Parathyroid adenoma (tissue), 2 donors: ENCODE measurements around the gene CREB1.

Experiments
- H2AFZ ChIP-seq: fragments of 300-600 bp; sonication (generic); one replicate; pipeline ENCODE4 v1.7.0; 2017; ENCODE audit warnings: antibody characterized with exemption, mild to moderate bottlenecking
- H3K27ac ChIP-seq: fragments of 300-600 bp; sonication (generic); one replicate; pipeline ENCODE4 v1.7.0; 2017
- H3K27me3 ChIP-seq: fragments of 300-600 bp; sonication (generic); one replicate; pipeline ENCODE4 v1.7.0; 2017; ENCODE audit warnings: low read length; ENCODE audit not compliant: control insufficient read depth, insufficient read depth
- H3K36me3 ChIP-seq: fragments of 300-600 bp; sonication (generic); one replicate; pipeline ENCODE4 v1.7.0; 2017; ENCODE audit warnings: low read length; ENCODE audit not compliant: control insufficient read depth, insufficient read depth
- H3K4me1 ChIP-seq: fragments of 300-600 bp; sonication (generic); one replicate; pipeline ENCODE4 v1.7.0; 2017; ENCODE audit warnings: control low read depth
- H3K4me2 ChIP-seq: fragments of 300-600 bp; sonication (generic); one replicate; pipeline ENCODE4 v1.7.0; 2017; ENCODE audit warnings: low read length
- H3K4me3 ChIP-seq: fragments of 300-600 bp; sonication (generic); one replicate; pipeline ENCODE4 v1.7.0; 2017; ENCODE audit warnings: low read depth, low read length
- H3K79me2 ChIP-seq: fragments of 300-600 bp; sonication (generic); one replicate; pipeline ENCODE4 v1.7.0; 2017; ENCODE audit warnings: control low read depth
- H3K9ac ChIP-seq: fragments of 300-600 bp; sonication (generic); one replicate; pipeline ENCODE4 v1.7.0; 2017; ENCODE audit warnings: mild to moderate bottlenecking
- H3K9me3 ChIP-seq: fragments of 300-600 bp; sonication (generic); one replicate; pipeline ENCODE4 v1.7.0; 2017; ENCODE audit warnings: low read length; ENCODE audit not compliant: control insufficient read depth
- TF ChIP-seq, protein P1 (sequence below): fragments of 300-600 bp; sonication (generic); IDR thresholded peaks from one replicate; pipeline ENCODE4 v1.7.0; 2017; ENCODE audit warnings: antibody characterized with exemption, mild to moderate bottlenecking
- donor health status: primary hyperparathyroidism.

Gene CREB1

DNA sequence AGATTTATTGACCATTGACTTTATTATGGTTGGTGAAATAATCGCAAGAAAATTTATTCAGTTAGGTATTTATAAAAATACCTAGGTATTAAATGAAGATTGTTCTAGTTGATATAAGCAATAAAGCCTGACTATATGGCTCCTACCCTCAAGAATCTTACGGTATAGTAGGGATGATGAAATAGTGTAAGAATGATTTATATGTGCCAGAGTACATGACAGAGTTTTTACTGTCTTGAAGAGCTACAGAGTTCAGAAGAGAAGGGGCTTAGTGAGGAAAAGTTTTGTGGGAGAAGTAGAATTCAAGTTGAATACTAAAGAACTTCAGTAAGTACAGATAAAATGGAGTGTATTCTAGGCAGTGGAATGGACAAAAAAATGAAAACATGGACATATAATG, 9.7 kb downstream of the CREB1 start:
- H3K36me3 ChIP-seq: no peaks in the 10 kb centered on the region
- H3K9me3 ChIP-seq: no peaks in the 10 kb centered on the region
- no peak overlapping the region for H3K4me3 ChIP-seq
- H3K4me1 ChIP-seq: no peaks in the 10 kb centered on the region
- peaks cover 59% of the 10 kb centered on the region for H3K79me2 ChIP-seq
- no peak overlapping the region for H3K27ac ChIP-seq
- TF ChIP-seq, protein P1, sequence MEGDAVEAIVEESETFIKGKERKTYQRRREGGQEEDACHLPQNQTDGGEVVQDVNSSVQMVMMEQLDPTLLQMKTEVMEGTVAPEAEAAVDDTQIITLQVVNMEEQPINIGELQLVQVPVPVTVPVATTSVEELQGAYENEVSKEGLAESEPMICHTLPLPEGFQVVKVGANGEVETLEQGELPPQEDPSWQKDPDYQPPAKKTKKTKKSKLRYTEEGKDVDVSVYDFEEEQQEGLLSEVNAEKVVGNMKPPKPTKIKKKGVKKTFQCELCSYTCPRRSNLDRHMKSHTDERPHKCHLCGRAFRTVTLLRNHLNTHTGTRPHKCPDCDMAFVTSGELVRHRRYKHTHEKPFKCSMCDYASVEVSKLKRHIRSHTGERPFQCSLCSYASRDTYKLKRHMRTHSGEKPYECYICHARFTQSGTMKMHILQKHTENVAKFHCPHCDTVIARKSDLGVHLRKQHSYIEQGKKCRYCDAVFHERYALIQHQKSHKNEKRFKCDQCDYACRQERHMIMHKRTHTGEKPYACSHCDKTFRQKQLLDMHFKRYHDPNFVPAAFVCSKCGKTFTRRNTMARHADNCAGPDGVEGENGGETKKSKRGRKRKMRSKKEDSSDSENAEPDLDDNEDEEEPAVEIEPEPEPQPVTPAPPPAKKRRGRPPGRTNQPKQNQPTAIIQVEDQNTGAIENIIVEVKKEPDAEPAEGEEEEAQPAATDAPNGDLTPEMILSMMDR: no peak
- H3K9ac ChIP-seq: no peak overlapping the region
- no peak overlapping the region for H3K4me2 ChIP-seq
- H3K27me3 ChIP-seq: no peaks in the 10 kb centered on the region
- H2AFZ ChIP-seq: no peak overlapping the region

DNA sequence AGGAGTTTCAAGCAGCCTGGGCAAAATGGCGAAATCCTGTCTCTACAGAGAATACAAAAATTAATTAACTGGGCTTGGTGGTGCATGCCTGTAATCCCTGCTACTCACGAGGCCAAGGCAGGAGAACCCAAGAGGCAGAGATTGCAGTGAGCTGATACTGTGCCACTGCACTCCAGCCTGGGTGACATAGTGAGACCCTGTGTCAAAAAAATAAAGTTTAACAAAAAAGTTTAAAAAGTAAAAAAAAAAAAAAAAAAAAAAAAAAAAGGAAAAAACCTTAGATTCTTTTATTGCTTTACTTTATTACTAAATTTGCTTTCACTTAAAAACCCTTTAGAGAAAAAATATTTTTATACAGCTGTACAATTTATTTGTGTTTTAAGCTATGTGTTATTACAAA, 10.7 kb downstream of the CREB1 start:
- Histone ChIP-seq H3K4me3 (no peak overlapping the region), H3K4me1 (no peaks in the 10 kb centered on the region), H3K27ac (no peak overlapping the region), H3K27me3 (no peaks in the 10 kb centered on the region), H3K4me2 (no peak overlapping the region), H3K9ac (no peak overlapping the region), H3K9me3 (no peaks in the 10 kb centered on the region), H3K36me3 (no peaks in the 10 kb centered on the region), H3K79me2 (peaks cover 69% of the 10 kb centered on the region), H2AFZ (no peak overlapping the region)
- TF ChIP-seq, protein P1: no peak

DNA sequence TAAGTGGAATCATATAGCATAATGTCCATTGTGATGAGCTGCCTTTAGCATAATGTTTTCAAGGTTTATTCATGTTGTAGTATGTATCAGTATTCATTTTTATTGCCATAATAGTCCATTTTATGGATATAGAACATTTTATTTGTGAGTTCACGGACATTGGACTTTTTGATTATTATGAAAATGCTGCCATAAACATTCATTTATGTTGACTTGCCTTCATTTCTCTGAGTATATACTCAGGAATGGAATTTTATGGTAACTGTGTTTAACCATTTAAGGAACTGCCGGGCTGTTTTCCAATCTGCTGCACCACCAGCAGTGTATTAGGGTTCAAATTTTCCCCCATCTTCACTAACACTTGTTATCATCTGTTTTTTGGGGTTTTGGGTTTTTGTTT, 12.2 kb downstream of the CREB1 start:
- peaks cover 69% of the 10 kb centered on the region for H3K79me2 ChIP-seq
- no peak overlapping the region for H3K27ac ChIP-seq
- no peak overlapping the region for H3K4me3 ChIP-seq
- no peaks in the 10 kb centered on the region for H3K27me3 ChIP-seq
- no peaks in the 10 kb centered on the region for H3K9me3 ChIP-seq
- no peaks in the 10 kb centered on the region for H3K4me1 ChIP-seq
- H3K9ac ChIP-seq: no peak overlapping the region
- no peaks in the 10 kb centered on the region for H3K36me3 ChIP-seq
- H2AFZ ChIP-seq: no peak overlapping the region
- TF ChIP-seq, protein P1: no peak
- H3K4me2 ChIP-seq: no peak overlapping the region

DNA sequence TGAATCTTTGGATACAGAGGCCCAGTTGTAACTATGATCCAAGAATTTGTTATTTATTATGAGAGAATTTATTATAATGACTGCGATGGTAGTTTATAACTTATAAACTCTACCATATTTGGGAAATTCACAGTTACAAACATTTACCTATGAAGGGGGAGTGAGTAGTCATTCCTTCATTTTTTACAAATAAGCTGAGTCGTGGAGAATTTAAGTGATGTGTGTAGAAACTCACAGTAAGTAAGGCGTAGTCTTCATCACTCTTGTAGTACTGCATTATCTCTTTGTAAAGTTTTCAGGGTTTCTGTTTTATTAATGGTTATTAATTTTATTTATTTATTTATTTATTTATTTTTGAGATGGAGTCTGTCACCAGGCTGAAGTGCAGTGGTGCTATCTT, 13.5 kb downstream of the CREB1 start:
- Histone ChIP-seq H3K27ac (no peak overlapping the region), H3K79me2 (peaks cover 68% of the 10 kb centered on the region), H3K36me3 (no peaks in the 10 kb centered on the region), H3K4me1 (no peaks in the 10 kb centered on the region), H3K9me3 (no peaks in the 10 kb centered on the region), H3K9ac (no peak overlapping the region), H2AFZ (no peak overlapping the region), H3K27me3 (no peaks in the 10 kb centered on the region), H3K4me3 (no peak overlapping the region), H3K4me2 (no peak overlapping the region)
- TF ChIP-seq, protein P1: no peak

DNA sequence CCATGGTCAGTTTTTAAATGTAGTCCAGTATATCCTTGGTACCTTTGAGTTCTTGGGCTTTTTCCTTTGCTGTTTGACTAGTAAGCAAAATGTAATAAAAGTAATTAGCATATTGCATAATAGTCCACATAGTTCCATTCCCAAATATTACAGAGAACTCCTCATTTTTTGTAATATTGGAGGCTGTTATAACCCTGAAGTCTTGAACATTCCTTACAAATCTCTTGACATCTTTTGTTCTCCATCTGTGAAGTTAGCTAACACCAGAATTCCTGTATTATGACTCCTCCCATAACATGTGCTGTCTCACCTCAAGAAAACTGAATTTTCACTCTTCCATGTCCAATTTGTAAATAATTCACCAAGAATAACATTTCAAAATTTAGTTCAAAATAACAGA, 17.1 kb downstream of the CREB1 start:
- H3K4me3 ChIP-seq: no peak overlapping the region
- no peaks in the 10 kb centered on the region for H3K9me3 ChIP-seq
- H3K36me3 ChIP-seq: no peaks in the 10 kb centered on the region
- H3K4me2 ChIP-seq: no peak overlapping the region
- TF ChIP-seq, protein P1: no peak
- H3K27me3 ChIP-seq: no peaks in the 10 kb centered on the region
- peaks cover 67% of the 10 kb centered on the region for H3K79me2 ChIP-seq
- no peak overlapping the region for H2AFZ ChIP-seq
- peaks cover 4% of the 10 kb centered on the region for H3K4me1 ChIP-seq
- no peak overlapping the region for H3K27ac ChIP-seq
- no peak overlapping the region for H3K9ac ChIP-seq
